ENCODE results near the gene CCDC190.
A peak's percentile ranks its signal among the peaks of the same experiment; 100 is the strongest.

The CCDC190 gene

DNA sequence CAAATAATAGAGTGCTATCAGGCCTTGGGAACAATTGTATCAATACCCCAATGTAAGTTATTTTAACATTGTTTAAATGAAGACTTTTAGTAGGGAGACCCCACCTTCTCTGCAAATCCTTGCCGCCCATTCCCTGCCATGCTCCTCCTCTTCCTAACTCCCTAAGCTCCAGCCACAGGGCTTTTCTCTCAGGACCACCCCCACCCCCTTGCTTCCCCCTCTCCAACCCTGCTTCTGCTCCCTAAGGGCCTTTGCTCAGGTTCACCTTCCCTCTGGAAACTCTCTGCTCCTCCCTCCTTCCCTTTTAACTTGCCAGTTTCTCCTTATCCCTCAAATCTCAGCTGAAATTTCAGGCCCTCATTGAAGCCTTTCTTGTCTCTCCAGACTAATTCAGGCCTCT lies 16.8 kb downstream of the CCDC190 start:
- no peak for TF ChIP-seq CTCF (conservative IDR thresholded peaks at IDR 0.05; ENCODE audit: low read depth, low read length)
- Histone ChIP-seq H4K20me1 (ENCODE audit: insufficient read depth) (no peaks in the 10 kb centered on the region), H3K9ac (no peak overlapping the region), H3K36me3 (ENCODE audit: insufficient read depth) (no peaks in the 10 kb centered on the region), H3K27ac (no peak overlapping the region), H3K4me2 (no peak overlapping the region), H3K79me2 (ENCODE audit: insufficient read depth, low read depth) (no peaks in the 10 kb centered on the region), H3K27me3 (ENCODE audit: insufficient read depth, low read depth) (no peaks in the 10 kb centered on the region), H3K4me1 (ENCODE audit: low read depth, poor library complexity, severe bottlenecking) (peaks cover 4% of the 10 kb centered on the region), H3K4me3 (IDR thresholded peaks at IDR 0.05; ENCODE audit: insufficient read depth, low read depth, low read length) (no peak overlapping the region), H2AFZ (ENCODE audit: low read depth) (no peak overlapping the region)

GRCh38 chr1:162840250-162840839 lies 20.6 kb downstream of the CCDC190 start:
- no peak overlapping the region for H3K27ac ChIP-seq
- no peak overlapping the region for H2AFZ ChIP-seq (ENCODE audit: low read depth)
- no peak overlapping the region for H3K4me2 ChIP-seq

GRCh38 chr1:162838863-162839262 lies 22.1 kb downstream of the CCDC190 start:
- H3K4me1 ChIP-seq (ENCODE audit: low read depth, poor library complexity, severe bottlenecking) = peaks cover 32% of the 10 kb centered on the region
- TF ChIP-seq CTCF (conservative IDR thresholded peaks at IDR 0.05; ENCODE audit: low read depth, low read length) = no peak
- no peak overlapping the region for H3K4me3 ChIP-seq (IDR thresholded peaks at IDR 0.05; ENCODE audit: insufficient read depth, low read depth, low read length)
- no peak overlapping the region for H3K27ac ChIP-seq
- H3K9ac ChIP-seq = no peak overlapping the region
- H2AFZ ChIP-seq (ENCODE audit: low read depth) = no peak overlapping the region
- H3K27me3 ChIP-seq (ENCODE audit: insufficient read depth, low read depth) = no peaks in the 10 kb centered on the region
- no peaks in the 10 kb centered on the region for H3K36me3 ChIP-seq (ENCODE audit: insufficient read depth)
- no peaks in the 10 kb centered on the region for H4K20me1 ChIP-seq (ENCODE audit: insufficient read depth)
- H3K79me2 ChIP-seq (ENCODE audit: insufficient read depth, low read depth) = no peaks in the 10 kb centered on the region
- H3K4me2 ChIP-seq = no peak overlapping the region

More at GRCh38 chr1:162840250-162840839, 20.6 kb downstream of the CCDC190 start:
- Histone ChIP-seq H3K4me1 (ENCODE audit: low read depth, poor library complexity, severe bottlenecking) (peaks cover 18% of the 10 kb centered on the region), H3K9ac (no peak overlapping the region), H3K27me3 (ENCODE audit: insufficient read depth, low read depth) (no peaks in the 10 kb centered on the region), H3K36me3 (ENCODE audit: insufficient read depth) (no peaks in the 10 kb centered on the region), H4K20me1 (ENCODE audit: insufficient read depth) (no peaks in the 10 kb centered on the region), H3K4me3 (IDR thresholded peaks at IDR 0.05; ENCODE audit: insufficient read depth, low read depth, low read length) (no peak overlapping the region), H3K79me2 (ENCODE audit: insufficient read depth, low read depth) (no peaks in the 10 kb centered on the region)
- TF ChIP-seq CTCF (conservative IDR thresholded peaks at IDR 0.05; ENCODE audit: low read depth, low read length) = no peak

DNA sequence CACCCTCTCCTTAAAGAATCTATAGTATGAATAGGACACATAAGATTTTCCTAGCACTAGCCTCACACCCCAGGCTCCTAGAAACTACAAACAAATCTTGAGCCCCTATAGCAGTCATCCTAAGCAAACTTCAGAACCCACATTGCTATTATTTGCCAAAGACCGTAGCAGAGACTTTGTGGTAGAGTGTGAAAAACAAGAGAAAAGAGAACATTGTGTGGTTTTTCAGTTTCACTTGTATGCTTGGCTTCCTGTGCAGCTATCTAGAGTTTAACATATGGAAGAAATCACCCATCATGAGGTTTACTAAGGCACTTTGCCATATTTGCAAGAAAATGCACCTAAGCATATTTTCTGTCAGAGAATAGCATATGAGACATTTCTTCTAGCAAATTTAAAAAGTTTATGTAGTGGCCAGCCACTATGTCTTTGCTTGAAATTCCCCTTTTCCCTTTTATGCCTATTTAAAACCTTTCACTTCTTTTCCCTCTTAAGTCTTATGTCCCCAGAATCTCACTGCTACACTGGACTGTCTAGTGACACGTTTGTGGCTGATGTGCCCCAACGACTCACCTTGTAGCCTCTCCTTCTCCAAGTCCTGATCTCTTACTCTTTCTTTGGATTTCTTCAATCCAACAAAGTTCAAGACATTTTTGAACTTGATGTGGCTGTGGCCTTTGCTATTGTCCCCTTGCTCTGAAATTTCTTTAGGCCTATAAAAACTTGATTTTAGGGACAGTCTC lies 25.6 kb downstream of the CCDC190 start:
- Histone ChIP-seq H3K27ac (peak overlapping the region; percentile 11; the same call in 1 of the 2 replicates), H3K4me2 (peak overlapping the region; percentile 44), H3K36me3 (ENCODE audit: insufficient read depth) (no peaks in the 10 kb centered on the region), H2AFZ (ENCODE audit: low read depth) (no peak overlapping the region), H3K4me3 (IDR thresholded peaks at IDR 0.05; ENCODE audit: insufficient read depth, low read depth, low read length) (no peak overlapping the region), H3K79me2 (ENCODE audit: insufficient read depth, low read depth) (no peaks in the 10 kb centered on the region), H3K4me1 (ENCODE audit: low read depth, poor library complexity, severe bottlenecking) (peaks cover 37% of the 10 kb centered on the region), H3K9ac (no peak overlapping the region), H3K27me3 (ENCODE audit: insufficient read depth, low read depth) (no peaks in the 10 kb centered on the region), H4K20me1 (ENCODE audit: insufficient read depth) (no peaks in the 10 kb centered on the region)
- TF ChIP-seq CTCF (conservative IDR thresholded peaks at IDR 0.05; ENCODE audit: low read depth, low read length) = no peak
